Stimulated activated CD4-positive, alpha-beta T cell treated with anti-CD3 and anti-CD28 coated beads, TNF-alpha, amount 100 ng/mL, for 1 hour (primary cell): ENCODE results near the gene YAE1.
"Not testable (repeated sequence)": the region's sequence is repeated elsewhere in the genome, so short reads cannot be mapped to it uniquely, and the experiment has no call there.

Experiments used
- DNase-seq, 3 donors: peaks; one replicate each; pipeline ENCODE4 v3.0.0-alpha.2; 2020; ENCODE audit warnings: low read depth in 3 of 3, low spot score in 1 of 3

YAE1 gene

GRCh38 chr7:39566023-39566921 lies at the start of gene YAE1:
TSS of gene YAE1 (plus strand) at chr7:39566404. CDS start at chr7:39566419, 15 bp downstream.
- peak; percentile 34 to 73 (median 58) for DNase-seq

DNA sequence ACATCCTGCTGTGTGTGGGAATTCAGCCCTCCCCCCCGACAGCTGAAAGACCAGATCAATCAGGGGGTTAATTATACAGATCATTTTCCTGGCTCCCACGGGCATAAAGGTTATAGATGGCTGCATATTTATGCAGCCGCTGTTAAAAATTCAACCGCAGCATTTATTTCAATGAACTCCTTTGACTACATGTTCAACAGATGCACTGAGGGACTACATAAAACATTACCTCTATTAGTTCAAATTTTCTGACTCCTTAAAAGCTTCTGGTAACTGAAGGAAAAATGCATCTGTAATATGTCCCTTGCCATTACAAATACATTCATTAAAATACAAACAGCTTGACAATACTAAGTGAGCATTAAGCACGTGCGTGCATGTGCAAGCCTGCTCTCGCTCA lies 49.7 kb upstream of the YAE1 start:
- DNase-seq: no peak

DNA sequence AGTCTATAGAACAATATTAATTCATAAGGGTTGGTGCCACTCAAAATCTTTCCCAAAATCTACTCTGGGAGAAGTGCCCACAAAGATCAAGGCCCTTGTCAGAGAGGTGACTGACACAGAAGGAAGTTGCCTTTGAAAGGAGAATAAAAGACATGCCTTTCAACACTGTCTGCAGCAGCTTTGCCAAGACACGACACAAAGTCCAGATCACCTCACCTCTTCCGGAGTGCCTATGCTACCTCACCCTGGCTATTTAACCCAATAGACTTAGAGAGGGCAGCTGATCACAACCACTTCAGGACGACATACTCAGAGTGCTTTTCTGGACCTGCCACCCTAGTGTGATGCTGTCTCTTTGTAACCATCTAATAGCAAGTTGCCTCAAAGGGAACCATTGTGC lies 49.0 kb upstream of the YAE1 start:
- DNase-seq: no peak

GRCh38 chr7:39525926-39526325 lies 40.3 kb upstream of the YAE1 start:
- DNase-seq: no peak

DNA sequence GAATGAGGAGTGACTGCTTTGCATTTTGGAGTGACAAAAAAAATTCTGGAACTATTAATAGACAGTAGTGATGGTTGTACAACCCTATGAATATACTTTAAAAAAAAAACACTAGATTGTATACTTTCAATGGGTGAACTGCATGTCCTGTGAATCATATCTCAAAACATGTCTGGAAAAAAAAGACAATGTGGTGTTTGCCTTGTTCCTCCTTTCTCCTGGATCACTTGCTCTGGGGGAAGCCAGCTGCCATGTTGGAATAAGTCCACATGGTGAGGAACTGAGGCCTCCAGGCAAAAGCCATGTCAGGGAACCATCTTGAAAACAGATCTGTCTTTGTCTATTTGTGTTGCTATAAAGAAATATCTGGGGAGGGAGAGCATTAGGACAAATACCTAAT lies 39.5 kb upstream of the YAE1 start:
- DNase-seq: no peak

DNA sequence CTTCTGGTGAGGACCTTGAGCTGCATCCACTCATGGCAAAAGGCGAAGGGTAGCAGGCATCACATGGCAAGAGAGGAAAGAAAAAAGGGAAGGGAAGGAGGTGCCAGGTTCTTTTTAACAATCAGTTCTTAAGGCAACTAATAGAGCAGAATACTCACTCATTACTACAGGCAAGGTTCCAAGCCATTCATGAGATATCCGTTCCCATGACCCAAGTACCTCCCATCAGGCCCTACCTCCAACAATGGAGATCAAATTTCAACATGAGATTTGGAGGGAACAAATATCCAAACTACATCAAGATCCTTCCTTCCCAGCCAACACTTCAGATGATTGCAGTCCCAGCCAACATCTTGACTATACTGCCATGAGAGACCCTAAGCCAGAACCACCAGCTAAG lies 38.9 kb upstream of the YAE1 start:
- DNase-seq: no peak

- no peak for DNase-seq
Observed at GRCh38 chr7:39527951-39528350, 38.3 kb upstream of the YAE1 start.

GRCh38 chr7:39528849-39529248 lies 37.4 kb upstream of the YAE1 start:
- no peak for DNase-seq

- DNase-seq: no peak
Observed at GRCh38 chr7:39529582-39529981, 36.6 kb upstream of the YAE1 start.

GRCh38 chr7:39530971-39531370 lies 35.2 kb upstream of the YAE1 start:
- DNase-seq: no peak

- DNase-seq: no peak
Observed at GRCh38 chr7:39531818-39532217, 34.4 kb upstream of the YAE1 start.

DNA sequence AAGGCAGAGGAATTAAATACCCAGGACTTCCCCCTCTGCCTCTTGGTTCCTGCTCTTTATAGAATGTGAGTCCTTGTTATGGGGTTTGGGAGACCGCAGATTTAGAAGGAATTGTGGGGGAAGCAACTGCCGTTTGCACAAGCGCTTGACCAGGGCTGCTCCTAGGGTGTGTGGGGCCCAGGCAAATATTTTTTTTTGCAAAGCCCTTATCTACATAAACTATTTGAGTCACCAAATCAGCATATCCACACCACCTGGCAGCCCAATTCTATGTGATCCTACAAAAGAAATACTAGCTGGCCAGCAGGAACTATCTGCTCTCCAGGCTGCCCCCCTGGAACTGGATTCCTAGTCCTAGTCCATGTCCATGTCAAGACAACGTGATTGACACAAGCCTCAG lies 33.4 kb upstream of the YAE1 start:
- no peak for DNase-seq

DNA sequence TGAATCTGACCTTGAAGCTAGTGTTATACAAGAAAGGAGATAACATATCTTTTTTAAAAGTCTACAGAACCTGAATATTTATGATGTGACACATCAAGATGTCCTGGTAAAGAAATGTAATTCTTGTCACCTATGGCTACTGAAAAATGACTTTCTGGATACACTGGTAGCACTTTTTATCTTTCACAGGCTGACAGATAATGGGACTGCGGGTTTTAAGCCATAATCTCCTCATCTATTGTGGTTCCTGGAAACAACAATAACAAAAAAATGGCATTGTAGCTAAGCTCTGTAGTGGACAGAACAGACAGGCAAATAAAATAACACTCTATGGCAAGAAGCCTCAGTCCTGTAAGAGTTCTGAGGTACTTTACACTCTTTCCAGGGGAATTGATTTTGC lies 31.6 kb upstream of the YAE1 start:
- no peak for DNase-seq

- DNase-seq: no peak
Observed at GRCh38 chr7:39535064-39535463, 31.1 kb upstream of the YAE1 start.

- DNase-seq: no peak
Observed at GRCh38 chr7:39535720-39536119, 30.5 kb upstream of the YAE1 start.

DNA sequence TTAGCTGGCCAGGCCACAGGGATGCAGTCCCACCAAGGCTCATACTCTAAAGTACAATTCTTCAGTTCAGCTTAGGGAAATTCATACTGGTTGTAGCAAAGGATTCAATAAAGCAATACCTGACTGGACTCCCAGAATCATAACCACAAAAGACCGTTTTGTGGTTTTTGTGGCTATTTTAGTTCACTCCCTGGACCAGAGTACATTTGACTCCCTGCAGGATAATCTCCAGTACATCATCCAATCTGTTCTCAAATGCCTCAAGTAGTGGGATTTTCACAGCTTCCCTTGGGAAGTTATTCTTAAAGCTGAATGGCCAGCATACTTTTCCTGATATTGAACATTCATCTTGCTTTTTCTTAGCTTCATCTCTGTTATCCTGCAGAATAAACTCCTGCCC lies 29.3 kb upstream of the YAE1 start:
- no peak for DNase-seq

- DNase-seq: no peak
Observed at GRCh38 chr7:39539816-39540215, 26.4 kb upstream of the YAE1 start.

DNA sequence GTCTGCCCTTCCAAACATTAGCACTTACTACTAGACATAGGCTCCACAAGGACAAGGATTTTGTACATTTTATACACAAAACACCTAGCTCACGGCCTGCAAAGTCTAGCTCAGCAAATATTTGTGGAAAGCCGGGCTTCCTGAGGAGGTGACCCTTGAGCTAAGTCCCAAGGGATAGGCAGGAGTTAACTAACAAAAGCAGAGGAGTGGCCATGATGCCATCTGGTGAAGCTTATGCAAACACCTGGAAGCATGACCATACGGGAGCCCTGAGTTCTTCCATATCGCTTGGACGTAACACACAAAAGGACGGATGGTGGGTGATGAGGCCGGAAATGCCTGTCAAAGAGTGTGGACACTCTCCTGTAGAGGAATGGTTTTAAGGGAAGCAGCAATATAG lies 25.9 kb upstream of the YAE1 start:
- DNase-seq: no peak

DNA sequence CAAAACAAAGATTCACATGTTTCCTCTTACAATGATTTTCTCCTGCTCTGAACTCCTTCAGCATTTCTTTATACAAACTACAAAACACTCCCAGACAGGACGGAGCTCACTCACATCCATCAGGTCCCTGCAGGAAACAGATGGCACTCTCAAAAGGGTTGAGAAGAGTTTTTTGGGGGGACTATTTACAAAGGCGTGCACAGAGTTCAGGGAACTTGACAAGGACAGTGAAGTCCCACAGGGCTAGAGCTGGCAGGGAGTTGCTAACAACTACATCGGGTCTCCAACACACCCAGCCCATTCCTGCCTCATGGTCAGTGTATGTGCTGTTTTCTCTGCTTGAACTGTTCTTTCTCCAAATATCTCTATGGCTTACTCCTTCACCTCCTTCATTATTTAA lies 24.7 kb upstream of the YAE1 start:
- DNase-seq: no peak

- DNase-seq: not testable (repeated sequence)
Observed at GRCh38 chr7:39544774-39545173, 21.4 kb upstream of the YAE1 start.

DNA sequence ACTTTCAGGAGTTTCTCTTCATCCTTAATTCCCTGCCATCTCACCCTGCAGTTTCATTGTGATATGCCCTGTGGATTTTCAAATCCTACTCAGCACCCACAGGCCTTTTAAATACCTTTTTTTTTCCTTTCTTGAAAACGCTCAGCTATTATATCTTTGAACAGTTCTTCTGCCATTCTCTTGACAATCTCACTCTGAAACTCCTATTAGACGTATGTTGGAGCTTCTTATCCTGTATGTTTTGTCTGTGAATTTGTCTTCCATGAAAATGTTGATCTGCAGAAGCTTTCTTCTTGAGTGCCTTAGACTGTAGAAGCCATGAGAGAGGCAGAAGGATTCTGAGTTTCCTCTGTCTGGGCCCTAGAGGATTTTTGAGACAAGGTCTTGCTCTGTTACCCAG lies 18.9 kb upstream of the YAE1 start:
- DNase-seq: no peak

- DNase-seq: no peak
Observed at GRCh38 chr7:39550411-39550810, 15.8 kb upstream of the YAE1 start.

DNA sequence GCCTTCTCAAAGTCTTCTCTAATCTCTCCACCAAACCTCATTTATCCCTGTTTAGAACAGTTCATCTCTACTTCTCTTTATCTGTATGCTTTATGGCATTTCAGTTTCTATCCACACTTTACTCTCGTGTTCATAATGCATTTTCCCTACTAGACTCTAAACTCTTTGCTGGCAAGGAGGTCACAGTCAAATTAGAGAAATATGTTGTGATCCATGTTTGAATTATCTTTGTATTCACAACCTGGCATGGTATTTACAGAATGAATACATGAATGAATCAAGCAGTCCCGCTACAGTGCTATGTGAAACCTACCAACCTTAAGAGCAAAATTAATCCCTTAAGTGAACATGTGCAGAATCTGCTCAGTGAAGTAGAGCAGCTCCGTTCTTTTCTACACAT lies 12.8 kb upstream of the YAE1 start:
- no peak for DNase-seq
